CD4-positive, alpha-beta T cell (primary cell): ENCODE measurements around the gene INPP5B. TPM values are rescaled to one million over a fixed set of nuclear protein-coding genes. Genes with fewer than 3 reads are reported as not detected.
A peak's percentile ranks its signal among the peaks of the same experiment; 100 is the strongest.

Experiments used
- ATAC-seq: fragments of 200-7000 bp; cut with Tn5 transposase; one replicate; pipeline ENCODE4 v1.10.0; 2022; ENCODE audit warnings: mild to moderate bottlenecking; ENCODE audit not compliant: poor library complexity
- CTCF ChIA-PET: fragments of 350-600 bp; sonication (Branson Sonifier 250); formaldehyde crosslinking; loops from one replicate; lab custom pipeline; 2021; ENCODE audit warnings: antibody characterized with exemption, inconsistent platforms; lab: Charles Lee
- POLR2A ChIA-PET: fragments of 350-600 bp; sonication (Branson Sonifier 250); formaldehyde crosslinking; loops from one replicate; lab custom pipeline; 2021; ENCODE audit warnings: antibody characterized with exemption, inconsistent platforms; lab: Charles Lee
- DNase-seq, 14 experiments: peaks; one replicate each; pipeline ENCODE4 v3.0.0-alpha.2; 2013 to 2020; ENCODE audit warnings: mixed read lengths in 2 of 14
- H3K27ac ChIP-seq, 2 donors: one replicate each; pipeline versions ENCODE4 v1.5.1 to v1.7.0; 2013; ENCODE audit warnings: low read length in 2 of 2, low read depth in 1 of 2, mild to moderate bottlenecking in 1 of 2
- H3K27me3 ChIP-seq, 2 experiments: 1 replicate in 1 of 2; 2 replicates in 1 of 2; pipeline versions ENCODE4 v1.6.1 to v1.7.0; 2013; ENCODE audit warnings: low read length in 2 of 2, control low read depth in 1 of 2, mild to moderate bottlenecking in 1 of 2, moderate library complexity in 1 of 2; ENCODE audit not compliant: insufficient read depth in 2 of 2, control insufficient read depth in 1 of 2
- H3K36me3 ChIP-seq: one replicate; pipeline ENCODE4 v1.6.1; 2013; ENCODE audit warnings: low read length, control low read depth; ENCODE audit not compliant: insufficient read depth
- H3K4me1 ChIP-seq: one replicate; pipeline ENCODE4 v1.6.1; 2013; ENCODE audit warnings: low read length, control low read depth; ENCODE audit not compliant: insufficient read depth
- H3K4me3 ChIP-seq: one replicate; pipeline ENCODE4 v1.5.1; 2013; ENCODE audit warnings: mild to moderate bottlenecking, low read length, moderate library complexity
- H3K9me3 ChIP-seq, 2 experiments: 1 replicate in 1 of 2; 2 replicates in 1 of 2; pipeline versions ENCODE4 v1.6.1 to v1.7.0; 2013; ENCODE audit warnings: low read length in 2 of 2, mild to moderate bottlenecking in 2 of 2, control low read depth in 1 of 2, moderate library complexity in 1 of 2; ENCODE audit not compliant: control insufficient read depth in 1 of 2, insufficient read depth in 1 of 2
- H3K27ac Mint-ChIP-seq: one replicate; pipeline ENCODE4 v1.8.0; 2020; ENCODE audit warnings: mixed read lengths
- H3K27me3 Mint-ChIP-seq: one replicate; pipeline ENCODE4 v1.8.0; 2021; ENCODE audit warnings: mixed read lengths
- H3K36me3 Mint-ChIP-seq: one replicate; pipeline ENCODE4 v1.8.0; 2021; ENCODE audit warnings: low read depth, mixed read lengths
- H3K4me1 Mint-ChIP-seq: one replicate; pipeline ENCODE4 v1.8.0; 2021; ENCODE audit warnings: low read depth, mixed read lengths
- H3K4me3 Mint-ChIP-seq: one replicate; pipeline ENCODE4 v1.8.0; 2020; ENCODE audit warnings: mild to moderate bottlenecking, mixed read lengths
- H3K9me3 Mint-ChIP-seq: one replicate; pipeline ENCODE4 v1.8.0; 2020; ENCODE audit warnings: mixed read lengths
- intact Hi-C, 2 experiments: fragments of 100-400 bp; cut with DNase I in 1 of 2; cut with micrococcal nuclease in 1 of 2; formaldehyde crosslinking; loops; one replicate each; pipeline versions ENCODE4 v1.15.1 to v1.9.0; 2023 to 2025; cut with DNase I, micrococcal nuclease
- total RNA-seq, 174 experiments: library from RNA in 2 of 174; stranded (reverse) in 2 of 174; gene quantifications; one replicate each; pipeline ENCODE4 v1.2.3 and lab custom pipeline; 2021 to 2026
- TF ChIP-seq, protein P1 (sequence below): fragments of 200-600 bp; IDR thresholded peaks from one replicate; pipeline ENCODE4 v1.8.0; 2022; ENCODE audit warnings: antibody characterized with exemption, mild to moderate bottlenecking

Gene INPP5B
- total RNA-seq, 2 experiments from 2014 or later: 11.7 to 12.7 TPM

DNA sequence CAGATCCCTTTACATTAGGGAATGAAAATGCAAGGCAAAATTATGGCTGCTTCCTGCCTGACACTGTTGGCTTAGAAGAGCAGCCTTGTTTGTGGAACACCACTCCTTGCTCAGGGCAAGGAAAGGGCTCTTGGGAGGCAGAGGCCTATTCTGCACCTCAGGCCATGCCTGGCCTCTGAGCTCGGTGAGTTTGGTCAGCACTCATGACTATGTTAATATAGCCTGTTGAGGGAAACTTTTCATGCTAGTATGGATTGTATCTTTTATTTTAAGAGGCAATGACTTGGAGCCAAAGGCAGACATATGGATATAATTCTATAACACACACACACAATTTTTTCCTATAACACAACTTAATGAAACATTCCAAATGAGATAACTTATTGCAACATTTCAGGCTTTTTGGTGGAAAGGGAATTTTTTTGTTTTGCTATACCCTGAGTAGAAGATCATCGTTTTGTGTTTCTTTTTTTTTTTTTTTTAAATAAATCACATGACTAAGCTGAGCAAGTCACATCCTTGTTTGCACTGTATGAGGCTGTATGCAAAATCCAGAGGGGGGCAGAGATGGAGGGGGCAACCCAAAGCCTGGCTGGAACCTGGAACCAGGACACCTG, 133.2 kb downstream of the INPP5B start:
- intact Hi-C loops: no loop called here
- H3K36me3 ChIP-seq: peaks cover 29% of the 10 kb centered on the region
- peaks cover 11% of the 10 kb centered on the region for H3K4me1 ChIP-seq
- ATAC-seq: no peak
- H3K27ac ChIP-seq: no peak overlapping the region
- H3K36me3 Mint-ChIP-seq: peaks cover 54% of the 10 kb centered on the region
- TF ChIP-seq, protein P1, sequence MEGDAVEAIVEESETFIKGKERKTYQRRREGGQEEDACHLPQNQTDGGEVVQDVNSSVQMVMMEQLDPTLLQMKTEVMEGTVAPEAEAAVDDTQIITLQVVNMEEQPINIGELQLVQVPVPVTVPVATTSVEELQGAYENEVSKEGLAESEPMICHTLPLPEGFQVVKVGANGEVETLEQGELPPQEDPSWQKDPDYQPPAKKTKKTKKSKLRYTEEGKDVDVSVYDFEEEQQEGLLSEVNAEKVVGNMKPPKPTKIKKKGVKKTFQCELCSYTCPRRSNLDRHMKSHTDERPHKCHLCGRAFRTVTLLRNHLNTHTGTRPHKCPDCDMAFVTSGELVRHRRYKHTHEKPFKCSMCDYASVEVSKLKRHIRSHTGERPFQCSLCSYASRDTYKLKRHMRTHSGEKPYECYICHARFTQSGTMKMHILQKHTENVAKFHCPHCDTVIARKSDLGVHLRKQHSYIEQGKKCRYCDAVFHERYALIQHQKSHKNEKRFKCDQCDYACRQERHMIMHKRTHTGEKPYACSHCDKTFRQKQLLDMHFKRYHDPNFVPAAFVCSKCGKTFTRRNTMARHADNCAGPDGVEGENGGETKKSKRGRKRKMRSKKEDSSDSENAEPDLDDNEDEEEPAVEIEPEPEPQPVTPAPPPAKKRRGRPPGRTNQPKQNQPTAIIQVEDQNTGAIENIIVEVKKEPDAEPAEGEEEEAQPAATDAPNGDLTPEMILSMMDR: no peak
- peaks cover 17% of the 10 kb centered on the region for H3K4me1 Mint-ChIP-seq
- DNase-seq: no peak
- H3K4me3 Mint-ChIP-seq: no peak overlapping the region
- no peak overlapping the region for H3K4me3 ChIP-seq
- no peak overlapping the region for H3K27ac Mint-ChIP-seq
- ChIA-PET CTCF (no interaction called here), POLR2A (no interaction called here)
- H3K27me3 Mint-ChIP-seq: no peaks in the 10 kb centered on the region
- no peaks in the 10 kb centered on the region for H3K27me3 ChIP-seq
- H3K9me3 ChIP-seq: no peaks in the 10 kb centered on the region
- H3K9me3 Mint-ChIP-seq: no peaks in the 10 kb centered on the region

- intact Hi-C loops: loop anchor here in 1 of 2 experiments (1.0 kb wide), 1 partner anchor 49 kb away; no protein-coding TSS in a partner anchor
- ATAC-seq (peak; percentile 53), DNase-seq (peak; percentile 36 to 83 (median 51))
- no peak overlapping the region for H3K27ac ChIP-seq
- no peaks in the 10 kb centered on the region for H3K27me3 ChIP-seq
- Mint-ChIP-seq H3K27me3 (no peaks in the 10 kb centered on the region), H3K36me3 (peaks cover 56% of the 10 kb centered on the region), H3K9me3 (no peaks in the 10 kb centered on the region), H3K4me3 (peak overlapping the region; percentile 84), H3K27ac (peak overlapping the region; percentile 82), H3K4me1 (peaks cover 32% of the 10 kb centered on the region)
- H3K4me3 ChIP-seq: no peak overlapping the region
- ChIA-PET POLR2A (no interaction called here), CTCF (interaction anchor here (1.7 kb wide), 1 partner anchor 49 kb away, joined by 6 read pairs; the partner anchor contains the start of gene MTF1)
- H3K9me3 ChIP-seq: no peaks in the 10 kb centered on the region
- H3K4me1 ChIP-seq: peaks cover 28% of the 10 kb centered on the region
- H3K36me3 ChIP-seq: peaks cover 26% of the 10 kb centered on the region
- TF ChIP-seq, protein P1: peak; percentile 72
Observed at GRCh38 chr1:37811027-37811655, 135.7 kb downstream of the INPP5B start.

Other genes starting within 250 kb of the INPP5B start
- not detected for gene EPHA10, start 181.9 kb downstream of the INPP5B start, total RNA-seq
- gene MANEAL, start 153.2 kb downstream of the INPP5B start, total RNA-seq: under 1 TPM; 0.33 to 0.53 TPM
- gene C1orf122, start 139.3 kb downstream of the INPP5B start, total RNA-seq: 10 to 100 TPM; 10.9 to 13.2 TPM
- gene YRDC, start 138.8 kb downstream of the INPP5B start, total RNA-seq: 10 to 100 TPM; 31.1 to 31.2 TPM
- 10 to 100 TPM; 28.1 to 31.2 TPM for gene MTF1, start 87.5 kb downstream of the INPP5B start, total RNA-seq
- 10 to 100 TPM; 40.5 to 42.5 TPM for gene SF3A3, start 43.0 kb upstream of the INPP5B start, total RNA-seq
- gene FHL3, start 58.5 kb upstream of the INPP5B start, total RNA-seq: 1 to 10 TPM; 3.4 to 3.7 TPM
- gene UTP11, start 65.7 kb upstream of the INPP5B start, total RNA-seq: 1 to 10 TPM; 8.7 to 9.4 TPM
- gene POU3F1, start 99.7 kb upstream of the INPP5B start, total RNA-seq: under 1 TPM; 0.22 to 0.27 TPM